ENCODE data around the gene DDTL.

- no peak for TF ChIP-seq CTCF (IDR thresholded peaks at IDR 0.05)
- TF ChIP-seq POLR2A (IDR thresholded peaks at IDR 0.05), result no peak
These were observed 40.2 kb downstream of the DDTL start for GRCh38 chr22:24006914-24007214.

Measured in thyroid gland (tissue), 4 donors.